Panc1 (cell line): ENCODE measurements around the gene OLIG1. TPM values are rescaled to one million over a fixed set of nuclear protein-coding genes. Genes with fewer than 3 reads are reported as not detected.

Source experiments
- ATAC-seq: fragments of 200-7000 bp; cut with Tn5 transposase; 2 replicates; pipeline ENCODE4 v1.9.1; 2020; ENCODE audit warnings: mild to moderate bottlenecking, moderate library complexity
- BruUV-seq: library from RNA; stranded (reverse); fragments of 400-500 nt; replicated peaks from 2 replicates; lab custom pipeline; 2021; lab: Mats Ljungman, UMichigan
- CTCF ChIA-PET: fragments of 300-600 bp; sonication (Branson Sonifier 250); formaldehyde crosslinking; loops from one replicate; lab custom pipeline; 2022; ENCODE audit warnings: antibody characterized with exemption; lab: Charles Lee
- POLR2A ChIA-PET: fragments of 300-600 bp; sonication (Branson Sonifier 250); formaldehyde crosslinking; loops from one replicate; lab custom pipeline; 2022; ENCODE audit warnings: antibody characterized with exemption; lab: Charles Lee
- DNase-seq: peaks from one replicate; pipeline ENCODE4 v3.0.0-alpha.2; 2010; ENCODE audit warnings: low read depth, low spot score
- H3K27ac ChIP-seq: 2 replicates; pipeline ENCODE4 v1.5.1; 2011; ENCODE audit warnings: mild to moderate bottlenecking, low read length, inconsistent platforms
- H3K27me3 ChIP-seq: fragments of 200-500 bp; sonication (Bioruptor generic); 2 replicates; pipeline ENCODE4 v1.6.0; 2014; ENCODE audit warnings: low read length, inconsistent platforms; ENCODE audit not compliant: control insufficient read depth, insufficient read depth
- H3K36me3 ChIP-seq: fragments of 200-500 bp; sonication (Bioruptor generic); 2 replicates; pipeline ENCODE4 v1.5.1; 2014; ENCODE audit warnings: inconsistent platforms, mild to moderate bottlenecking, low read length, moderate library complexity; ENCODE audit not compliant: control insufficient read depth, insufficient read depth
- H3K4me1 ChIP-seq: 2 replicates; pipeline ENCODE4 v1.5.1; 2011; ENCODE audit warnings: inconsistent platforms, mild to moderate bottlenecking, low read length, moderate library complexity; ENCODE audit not compliant: control insufficient read depth, insufficient read depth
- H3K4me3 ChIP-seq, 2 experiments: 2 replicates each; pipeline ENCODE4 v1.5.1; 2011 to 2012; ENCODE audit warnings: low read depth in 2 of 2, low read length in 2 of 2, mild to moderate bottlenecking in 2 of 2, inconsistent platforms in 1 of 2, moderate library complexity in 1 of 2
- H3K9me3 ChIP-seq: fragments of 200-500 bp; sonication (Bioruptor generic); 2 replicates; pipeline ENCODE4 v1.5.1; 2014; ENCODE audit warnings: low read depth, mild to moderate bottlenecking, inconsistent platforms, low read length, moderate library complexity; ENCODE audit not compliant: control insufficient read depth, insufficient read depth
- POLR2AphosphoS5 ChIP-seq: IDR thresholded peaks from 2 replicates; pipeline ENCODE4 v1.6.1; 2012; ENCODE audit warnings: mild to moderate bottlenecking, low read depth, low read length, moderate library complexity
- SIN3A ChIP-seq: IDR thresholded peaks from 2 replicates; pipeline ENCODE4 v1.6.1; 2012; ENCODE audit warnings: low read depth, mild to moderate bottlenecking, low read length, moderate library complexity, borderline replicate concordance; ENCODE audit not compliant: insufficient read depth
- TCF7L2 ChIP-seq: IDR thresholded peaks from 2 replicates; pipeline ENCODE4 v1.6.1; 2011; ENCODE audit warnings: mild to moderate bottlenecking, low read depth, low read length, inconsistent platforms
- in situ Hi-C: cut with HindIII; loops from 2 replicates; pipeline ENCODE4 v1.10.0; 2016; ENCODE audit warnings: low sequenced_read_pairs, low pct_unique_long_range_greater_than_20kb
- intact Hi-C: fragments of 100-400 bp; cut with micrococcal nuclease; formaldehyde crosslinking; loops from one replicate; pipeline ENCODE4 v1.10.0; 2022; ENCODE audit not compliant: unreplicated experiment
- total RNA-seq: library from RNA; stranded (reverse); gene quantifications from one replicate; pipeline ENCODE4 v1.2.1, GENCODE V29; 2021; ENCODE audit not compliant: unreplicated experiment
- TF ChIP-seq, protein P1 (sequence below): fragments of 450-650 bp; IDR thresholded peaks from 2 replicates; pipeline ENCODE4 v1.5.1; 2017; ENCODE audit warnings: mild to moderate bottlenecking
- TF ChIP-seq, protein P2 (sequence below), 2 experiments: IDR thresholded peaks; 2 replicates each; pipeline ENCODE4 v1.6.1; 2011 to 2012; ENCODE audit warnings: low read depth in 2 of 2, control low read depth in 1 of 2, low read length in 1 of 2, mild to moderate bottlenecking in 1 of 2, moderate library complexity in 1 of 2; ENCODE audit not compliant: insufficient read depth in 1 of 2

OLIG1 gene
- total RNA-seq, 1 experiment from 2014 or later: 0.21 TPM

DNA sequence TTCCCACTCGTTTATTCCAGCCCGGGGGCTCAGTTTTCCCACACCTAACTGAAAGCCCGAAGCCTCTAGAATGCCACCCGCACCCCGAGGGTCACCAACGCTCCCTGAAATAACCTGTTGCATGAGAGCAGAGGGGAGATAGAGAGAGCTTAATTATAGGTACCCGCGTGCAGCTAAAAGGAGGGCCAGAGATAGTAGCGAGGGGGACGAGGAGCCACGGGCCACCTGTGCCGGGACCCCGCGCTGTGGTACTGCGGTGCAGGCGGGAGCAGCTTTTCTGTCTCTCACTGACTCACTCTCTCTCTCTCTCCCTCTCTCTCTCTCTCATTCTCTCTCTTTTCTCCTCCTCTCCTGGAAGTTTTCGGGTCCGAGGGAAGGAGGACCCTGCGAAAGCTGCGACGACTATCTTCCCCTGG, 43.5 kb upstream of the OLIG1 start:
- TF ChIP-seq SIN3A (no peak), POLR2AphosphoS5 (no peak), TCF7L2 (no peak)
- TF ChIP-seq, protein P1, sequence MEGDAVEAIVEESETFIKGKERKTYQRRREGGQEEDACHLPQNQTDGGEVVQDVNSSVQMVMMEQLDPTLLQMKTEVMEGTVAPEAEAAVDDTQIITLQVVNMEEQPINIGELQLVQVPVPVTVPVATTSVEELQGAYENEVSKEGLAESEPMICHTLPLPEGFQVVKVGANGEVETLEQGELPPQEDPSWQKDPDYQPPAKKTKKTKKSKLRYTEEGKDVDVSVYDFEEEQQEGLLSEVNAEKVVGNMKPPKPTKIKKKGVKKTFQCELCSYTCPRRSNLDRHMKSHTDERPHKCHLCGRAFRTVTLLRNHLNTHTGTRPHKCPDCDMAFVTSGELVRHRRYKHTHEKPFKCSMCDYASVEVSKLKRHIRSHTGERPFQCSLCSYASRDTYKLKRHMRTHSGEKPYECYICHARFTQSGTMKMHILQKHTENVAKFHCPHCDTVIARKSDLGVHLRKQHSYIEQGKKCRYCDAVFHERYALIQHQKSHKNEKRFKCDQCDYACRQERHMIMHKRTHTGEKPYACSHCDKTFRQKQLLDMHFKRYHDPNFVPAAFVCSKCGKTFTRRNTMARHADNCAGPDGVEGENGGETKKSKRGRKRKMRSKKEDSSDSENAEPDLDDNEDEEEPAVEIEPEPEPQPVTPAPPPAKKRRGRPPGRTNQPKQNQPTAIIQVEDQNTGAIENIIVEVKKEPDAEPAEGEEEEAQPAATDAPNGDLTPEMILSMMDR: no peak
- TF ChIP-seq, protein P2, sequence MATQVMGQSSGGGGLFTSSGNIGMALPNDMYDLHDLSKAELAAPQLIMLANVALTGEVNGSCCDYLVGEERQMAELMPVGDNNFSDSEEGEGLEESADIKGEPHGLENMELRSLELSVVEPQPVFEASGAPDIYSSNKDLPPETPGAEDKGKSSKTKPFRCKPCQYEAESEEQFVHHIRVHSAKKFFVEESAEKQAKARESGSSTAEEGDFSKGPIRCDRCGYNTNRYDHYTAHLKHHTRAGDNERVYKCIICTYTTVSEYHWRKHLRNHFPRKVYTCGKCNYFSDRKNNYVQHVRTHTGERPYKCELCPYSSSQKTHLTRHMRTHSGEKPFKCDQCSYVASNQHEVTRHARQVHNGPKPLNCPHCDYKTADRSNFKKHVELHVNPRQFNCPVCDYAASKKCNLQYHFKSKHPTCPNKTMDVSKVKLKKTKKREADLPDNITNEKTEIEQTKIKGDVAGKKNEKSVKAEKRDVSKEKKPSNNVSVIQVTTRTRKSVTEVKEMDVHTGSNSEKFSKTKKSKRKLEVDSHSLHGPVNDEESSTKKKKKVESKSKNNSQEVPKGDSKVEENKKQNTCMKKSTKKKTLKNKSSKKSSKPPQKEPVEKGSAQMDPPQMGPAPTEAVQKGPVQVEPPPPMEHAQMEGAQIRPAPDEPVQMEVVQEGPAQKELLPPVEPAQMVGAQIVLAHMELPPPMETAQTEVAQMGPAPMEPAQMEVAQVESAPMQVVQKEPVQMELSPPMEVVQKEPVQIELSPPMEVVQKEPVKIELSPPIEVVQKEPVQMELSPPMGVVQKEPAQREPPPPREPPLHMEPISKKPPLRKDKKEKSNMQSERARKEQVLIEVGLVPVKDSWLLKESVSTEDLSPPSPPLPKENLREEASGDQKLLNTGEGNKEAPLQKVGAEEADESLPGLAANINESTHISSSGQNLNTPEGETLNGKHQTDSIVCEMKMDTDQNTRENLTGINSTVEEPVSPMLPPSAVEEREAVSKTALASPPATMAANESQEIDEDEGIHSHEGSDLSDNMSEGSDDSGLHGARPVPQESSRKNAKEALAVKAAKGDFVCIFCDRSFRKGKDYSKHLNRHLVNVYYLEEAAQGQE (IDR thresholded peaks at IDR 0.05; ENCODE audit: insufficient read depth in 1 of 2, low read depth in 2 of 2, low read length in 1 of 2): no peak
- no peaks in the 10 kb centered on the region for H3K4me1 ChIP-seq
- H3K36me3 ChIP-seq: no peaks in the 10 kb centered on the region
- ATAC-seq (no peak), DNase-seq (no peak)
- no TSS peak for BruUV-seq
- no peak overlapping the region for H3K27ac ChIP-seq
- H3K4me3 ChIP-seq: no peak overlapping the region
- CTCF ChIA-PET: no interaction called here
- intact Hi-C loops (no loop called here), in situ Hi-C loops (no loop called here)
- no peaks in the 10 kb centered on the region for H3K9me3 ChIP-seq
- H3K27me3 ChIP-seq: peaks cover 4% of the 10 kb centered on the region; the same call in 1 of the 2 replicates
- POLR2A ChIA-PET: no interaction called here

DNA sequence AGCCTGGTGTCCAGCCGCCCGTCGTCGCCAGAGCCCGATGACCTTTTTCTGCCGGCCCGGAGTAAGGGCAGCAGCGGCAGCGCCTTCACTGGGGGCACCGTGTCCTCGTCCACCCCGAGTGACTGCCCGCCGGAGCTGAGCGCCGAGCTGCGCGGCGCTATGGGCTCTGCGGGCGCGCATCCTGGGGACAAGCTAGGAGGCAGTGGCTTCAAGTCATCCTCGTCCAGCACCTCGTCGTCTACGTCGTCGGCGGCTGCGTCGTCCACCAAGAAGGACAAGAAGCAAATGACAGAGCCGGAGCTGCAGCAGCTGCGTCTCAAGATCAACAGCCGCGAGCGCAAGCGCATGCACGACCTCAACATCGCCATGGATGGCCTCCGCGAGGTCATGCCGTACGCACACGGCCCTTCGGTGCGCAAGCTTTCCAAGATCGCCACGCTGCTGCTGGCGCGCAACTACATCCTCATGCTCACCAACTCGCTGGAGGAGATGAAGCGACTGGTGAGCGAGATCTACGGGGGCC, 43.0 kb upstream of the OLIG1 start:
- in situ Hi-C loops (no loop called here), intact Hi-C loops (no loop called here)
- BruUV-seq: no TSS peak
- ATAC-seq: no peak
- Histone ChIP-seq H3K4me1 (no peaks in the 10 kb centered on the region), H3K27ac (no peak overlapping the region), H3K9me3 (no peaks in the 10 kb centered on the region), H3K27me3 (peaks cover 4% of the 10 kb centered on the region; the same call in 1 of the 2 replicates), H3K4me3 (no peak overlapping the region), H3K36me3 (no peaks in the 10 kb centered on the region)
- TF ChIP-seq, protein P1: no peak
- TF ChIP-seq TCF7L2 (no peak), SIN3A (no peak), POLR2AphosphoS5 (no peak)
- TF ChIP-seq, protein P2 (IDR thresholded peaks at IDR 0.05; ENCODE audit: insufficient read depth in 1 of 2, low read depth in 2 of 2, low read length in 1 of 2): no peak
- POLR2A ChIA-PET: no interaction called here
- CTCF ChIA-PET: no interaction called here
- DNase-seq: no peak
